Measurements from ENCODE around the gene DLGAP4. TPM values are rescaled to one million over a fixed set of nuclear protein-coding genes. Genes with fewer than 3 reads are reported as not detected.

DLGAP4 gene
- total RNA-seq, 1 donor from 2014 or later: 199 TPM

- Mint-ChIP-seq H3K36me3 (ENCODE audit: unreplicated experiment) (no peaks in the 10 kb centered on the region), H3K27ac (ENCODE audit: unreplicated experiment) (no peak overlapping the region), H3K27me3 (ENCODE audit: unreplicated experiment) (peaks cover 26% of the 10 kb centered on the region), H3K4me3 (ENCODE audit: unreplicated experiment) (no peak overlapping the region), H3K9me3 (ENCODE audit: unreplicated experiment) (peaks cover 11% of the 10 kb centered on the region), H3K4me1 (ENCODE audit: low read depth, unreplicated experiment) (no peaks in the 10 kb centered on the region)
- no peak for TF ChIP-seq CTCF (IDR thresholded peaks at IDR 0.05; ENCODE audit: partially characterized antibody, unreplicated experiment)
- DNase-seq: no peak
Measured at GRCh38 chr20:36311854-36312723, 6.0 kb downstream of the DLGAP4 start.

- Mint-ChIP-seq H3K4me1 (ENCODE audit: low read depth, unreplicated experiment) (no peaks in the 10 kb centered on the region), H3K27ac (ENCODE audit: unreplicated experiment) (no peak overlapping the region), H3K36me3 (ENCODE audit: unreplicated experiment) (no peaks in the 10 kb centered on the region), H3K27me3 (ENCODE audit: unreplicated experiment) (peaks cover 22% of the 10 kb centered on the region), H3K9me3 (ENCODE audit: unreplicated experiment) (peaks cover 11% of the 10 kb centered on the region), H3K4me3 (ENCODE audit: unreplicated experiment) (no peak overlapping the region)
- no peak for DNase-seq
- TF ChIP-seq CTCF (IDR thresholded peaks at IDR 0.05; ENCODE audit: partially characterized antibody, unreplicated experiment): no peak
Measured at GRCh38 chr20:36312724-36313441, 6.7 kb downstream of the DLGAP4 start.

GRCh38 chr20:36313476-36313875 is 7.3 kb downstream of the DLGAP4 start:
- H3K27ac Mint-ChIP-seq (ENCODE audit: unreplicated experiment): no peak overlapping the region
- peaks cover 13% of the 10 kb centered on the region for H3K9me3 Mint-ChIP-seq (ENCODE audit: unreplicated experiment)
- DNase-seq: no peak
- H3K27me3 Mint-ChIP-seq (ENCODE audit: unreplicated experiment): peaks cover 23% of the 10 kb centered on the region
- H3K4me3 Mint-ChIP-seq (ENCODE audit: unreplicated experiment): no peak overlapping the region
- peaks cover 1% of the 10 kb centered on the region for H3K4me1 Mint-ChIP-seq (ENCODE audit: low read depth, unreplicated experiment)
- no peaks in the 10 kb centered on the region for H3K36me3 Mint-ChIP-seq (ENCODE audit: unreplicated experiment)
- TF ChIP-seq CTCF (IDR thresholded peaks at IDR 0.05; ENCODE audit: partially characterized antibody, unreplicated experiment): no peak

- H3K27ac Mint-ChIP-seq (ENCODE audit: unreplicated experiment): no peak overlapping the region
- H3K36me3 Mint-ChIP-seq (ENCODE audit: unreplicated experiment): no peaks in the 10 kb centered on the region
- TF ChIP-seq CTCF (IDR thresholded peaks at IDR 0.05; ENCODE audit: partially characterized antibody, unreplicated experiment): no peak
- H3K4me1 Mint-ChIP-seq (ENCODE audit: low read depth, unreplicated experiment): peaks cover 1% of the 10 kb centered on the region
- peaks cover 24% of the 10 kb centered on the region for H3K27me3 Mint-ChIP-seq (ENCODE audit: unreplicated experiment)
- peaks cover 16% of the 10 kb centered on the region for H3K9me3 Mint-ChIP-seq (ENCODE audit: unreplicated experiment)
- DNase-seq: no peak
- no peak overlapping the region for H3K4me3 Mint-ChIP-seq (ENCODE audit: unreplicated experiment)
Measured at GRCh38 chr20:36313926-36314325, 7.8 kb downstream of the DLGAP4 start.
